Measurements from ENCODE around the gene RPTOR.
A peak's percentile ranks its signal among the peaks of the same experiment; 100 is the strongest.

The RPTOR gene

DNA sequence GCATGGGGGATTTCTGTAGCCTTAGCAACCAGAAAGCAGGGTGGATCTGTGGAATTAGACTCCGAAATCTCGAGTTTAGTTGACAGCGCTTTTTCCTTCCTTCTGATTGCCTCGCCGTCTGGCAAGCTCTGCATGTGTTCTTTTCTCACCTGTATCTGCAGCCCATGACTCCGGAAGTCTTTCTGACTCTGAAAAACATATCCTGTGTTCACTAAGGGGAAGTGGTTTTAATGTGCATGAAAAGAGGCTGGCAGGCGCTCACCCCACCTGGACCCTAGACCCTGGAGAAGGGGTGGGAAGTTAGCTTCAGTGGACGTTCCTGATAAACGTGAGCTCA is 158.5 kb downstream of the RPTOR start:
- TF ChIP-seq ZFP30 (CRISPR knock-in tag; IDR thresholded peaks at IDR 0.05) (no peak), PPARA (CRISPR knock-in tag; IDR thresholded peaks at IDR 0.05; ENCODE audit: borderline replicate concordance) (no peak), ARNTL (CRISPR knock-in tag; IDR thresholded peaks at IDR 0.05; ENCODE audit: borderline replicate concordance, low read depth) (no peak), TCF4 (CRISPR knock-in tag; IDR thresholded peaks at IDR 0.05; ENCODE audit: borderline replicate concordance) (no peak), OSR1 (CRISPR knock-in tag; IDR thresholded peaks at IDR 0.05) (no peak), ZC3H10 (CRISPR knock-in tag; IDR thresholded peaks at IDR 0.05) (no peak), TOX (CRISPR knock-in tag; IDR thresholded peaks at IDR 0.05; ENCODE audit: borderline replicate concordance) (no peak), ZFP3 (CRISPR knock-in tag; IDR thresholded peaks at IDR 0.05) (no peak), ZNF70 (CRISPR knock-in tag; IDR thresholded peaks at IDR 0.05) (no peak)
- TF ChIP-seq, protein P1, sequence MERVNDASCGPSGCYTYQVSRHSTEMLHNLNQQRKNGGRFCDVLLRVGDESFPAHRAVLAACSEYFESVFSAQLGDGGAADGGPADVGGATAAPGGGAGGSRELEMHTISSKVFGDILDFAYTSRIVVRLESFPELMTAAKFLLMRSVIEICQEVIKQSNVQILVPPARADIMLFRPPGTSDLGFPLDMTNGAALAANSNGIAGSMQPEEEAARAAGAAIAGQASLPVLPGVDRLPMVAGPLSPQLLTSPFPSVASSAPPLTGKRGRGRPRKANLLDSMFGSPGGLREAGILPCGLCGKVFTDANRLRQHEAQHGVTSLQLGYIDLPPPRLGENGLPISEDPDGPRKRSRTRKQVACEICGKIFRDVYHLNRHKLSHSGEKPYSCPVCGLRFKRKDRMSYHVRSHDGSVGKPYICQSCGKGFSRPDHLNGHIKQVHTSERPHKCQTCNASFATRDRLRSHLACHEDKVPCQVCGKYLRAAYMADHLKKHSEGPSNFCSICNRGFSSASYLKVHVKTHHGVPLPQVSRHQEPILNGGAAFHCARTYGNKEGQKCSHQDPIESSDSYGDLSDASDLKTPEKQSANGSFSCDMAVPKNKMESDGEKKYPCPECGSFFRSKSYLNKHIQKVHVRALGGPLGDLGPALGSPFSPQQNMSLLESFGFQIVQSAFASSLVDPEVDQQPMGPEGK (CRISPR knock-in tag; IDR thresholded peaks at IDR 0.05; ENCODE audit: borderline replicate concordance): no peak
- TF ChIP-seq, protein P2, sequence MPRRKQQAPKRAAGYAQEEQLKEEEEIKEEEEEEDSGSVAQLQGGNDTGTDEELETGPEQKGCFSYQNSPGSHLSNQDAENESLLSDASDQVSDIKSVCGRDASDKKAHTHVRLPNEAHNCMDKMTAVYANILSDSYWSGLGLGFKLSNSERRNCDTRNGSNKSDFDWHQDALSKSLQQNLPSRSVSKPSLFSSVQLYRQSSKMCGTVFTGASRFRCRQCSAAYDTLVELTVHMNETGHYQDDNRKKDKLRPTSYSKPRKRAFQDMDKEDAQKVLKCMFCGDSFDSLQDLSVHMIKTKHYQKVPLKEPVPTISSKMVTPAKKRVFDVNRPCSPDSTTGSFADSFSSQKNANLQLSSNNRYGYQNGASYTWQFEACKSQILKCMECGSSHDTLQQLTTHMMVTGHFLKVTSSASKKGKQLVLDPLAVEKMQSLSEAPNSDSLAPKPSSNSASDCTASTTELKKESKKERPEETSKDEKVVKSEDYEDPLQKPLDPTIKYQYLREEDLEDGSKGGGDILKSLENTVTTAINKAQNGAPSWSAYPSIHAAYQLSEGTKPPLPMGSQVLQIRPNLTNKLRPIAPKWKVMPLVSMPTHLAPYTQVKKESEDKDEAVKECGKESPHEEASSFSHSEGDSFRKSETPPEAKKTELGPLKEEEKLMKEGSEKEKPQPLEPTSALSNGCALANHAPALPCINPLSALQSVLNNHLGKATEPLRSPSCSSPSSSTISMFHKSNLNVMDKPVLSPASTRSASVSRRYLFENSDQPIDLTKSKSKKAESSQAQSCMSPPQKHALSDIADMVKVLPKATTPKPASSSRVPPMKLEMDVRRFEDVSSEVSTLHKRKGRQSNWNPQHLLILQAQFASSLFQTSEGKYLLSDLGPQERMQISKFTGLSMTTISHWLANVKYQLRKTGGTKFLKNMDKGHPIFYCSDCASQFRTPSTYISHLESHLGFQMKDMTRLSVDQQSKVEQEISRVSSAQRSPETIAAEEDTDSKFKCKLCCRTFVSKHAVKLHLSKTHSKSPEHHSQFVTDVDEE (CRISPR knock-in tag; IDR thresholded peaks at IDR 0.05): no peak
- TF ChIP-seq, protein P3, sequence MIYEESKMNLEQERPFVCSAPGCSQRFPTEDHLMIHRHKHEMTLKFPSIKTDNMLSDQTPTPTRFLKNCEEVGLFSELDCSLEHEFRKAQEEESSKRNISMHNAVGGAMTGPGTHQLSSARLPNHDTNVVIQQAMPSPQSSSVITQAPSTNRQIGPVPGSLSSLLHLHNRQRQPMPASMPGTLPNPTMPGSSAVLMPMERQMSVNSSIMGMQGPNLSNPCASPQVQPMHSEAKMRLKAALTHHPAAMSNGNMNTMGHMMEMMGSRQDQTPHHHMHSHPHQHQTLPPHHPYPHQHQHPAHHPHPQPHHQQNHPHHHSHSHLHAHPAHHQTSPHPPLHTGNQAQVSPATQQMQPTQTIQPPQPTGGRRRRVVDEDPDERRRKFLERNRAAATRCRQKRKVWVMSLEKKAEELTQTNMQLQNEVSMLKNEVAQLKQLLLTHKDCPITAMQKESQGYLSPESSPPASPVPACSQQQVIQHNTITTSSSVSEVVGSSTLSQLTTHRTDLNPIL (CRISPR knock-in tag; IDR thresholded peaks at IDR 0.05; ENCODE audit: low read depth): no peak
- ATAC-seq: no peak

DNA sequence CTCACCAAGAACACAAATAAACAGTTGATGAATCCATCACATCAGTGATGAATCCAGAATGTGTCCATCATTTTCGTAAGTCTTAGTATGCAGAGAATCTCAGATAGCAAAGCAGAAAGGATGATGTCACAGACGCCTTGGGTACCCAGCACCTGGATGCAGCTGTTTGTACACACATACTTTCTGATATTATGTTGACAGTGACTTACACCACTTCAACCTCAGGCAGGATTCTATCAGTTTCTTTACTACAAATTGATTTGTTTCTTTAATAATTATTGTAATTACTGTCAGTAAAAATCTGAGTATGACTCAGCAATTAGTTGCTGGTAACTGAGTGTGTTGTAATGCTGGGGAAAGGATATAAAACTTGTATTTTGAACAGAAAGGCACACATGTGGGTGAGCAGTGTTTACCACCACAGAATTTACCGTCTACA is 159.8 kb downstream of the RPTOR start:
- peak; percentile 26; the same call in 1 of the 2 replicates for TF ChIP-seq BACH2 (CRISPR knock-in tag; IDR thresholded peaks at IDR 0.05; ENCODE audit: borderline replicate concordance)
- TF ChIP-seq, protein P4, sequence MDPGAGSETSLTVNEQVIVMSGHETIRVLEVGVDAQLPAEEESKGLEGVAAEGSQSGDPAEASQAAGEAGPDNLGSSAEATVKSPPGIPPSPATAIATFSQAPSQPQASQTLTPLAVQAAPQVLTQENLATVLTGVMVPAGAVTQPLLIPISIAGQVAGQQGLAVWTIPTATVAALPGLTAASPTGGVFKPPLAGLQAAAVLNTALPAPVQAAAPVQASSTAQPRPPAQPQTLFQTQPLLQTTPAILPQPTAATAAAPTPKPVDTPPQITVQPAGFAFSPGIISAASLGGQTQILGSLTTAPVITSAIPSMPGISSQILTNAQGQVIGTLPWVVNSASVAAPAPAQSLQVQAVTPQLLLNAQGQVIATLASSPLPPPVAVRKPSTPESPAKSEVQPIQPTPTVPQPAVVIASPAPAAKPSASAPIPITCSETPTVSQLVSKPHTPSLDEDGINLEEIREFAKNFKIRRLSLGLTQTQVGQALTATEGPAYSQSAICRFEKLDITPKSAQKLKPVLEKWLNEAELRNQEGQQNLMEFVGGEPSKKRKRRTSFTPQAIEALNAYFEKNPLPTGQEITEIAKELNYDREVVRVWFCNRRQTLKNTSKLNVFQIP (CRISPR knock-in tag; IDR thresholded peaks at IDR 0.05; ENCODE audit: borderline replicate concordance, low read depth): no peak
- no peak for ATAC-seq

DNA sequence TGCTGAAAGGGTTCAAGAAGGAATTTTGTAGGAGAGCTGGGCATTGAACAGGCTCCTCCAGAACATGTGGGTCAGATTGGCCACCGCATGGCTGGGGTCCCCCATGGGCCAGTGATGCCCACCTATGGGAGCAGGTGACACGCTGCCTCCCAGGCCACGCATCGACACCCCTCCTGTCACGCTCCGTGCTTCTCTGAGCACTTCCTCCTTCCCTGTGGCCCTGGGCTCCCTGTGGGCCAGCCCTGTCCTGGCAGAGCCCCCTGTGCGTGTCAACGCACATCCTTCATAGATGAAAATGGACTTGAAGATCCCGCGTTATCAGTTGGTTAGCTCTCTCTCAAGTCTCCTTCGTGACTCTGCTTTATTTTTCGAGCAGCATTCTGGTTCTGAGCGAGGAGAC is 160.3 kb downstream of the RPTOR start:
- ATAC-seq: no peak
- TF ChIP-seq, protein P4 (CRISPR knock-in tag; IDR thresholded peaks at IDR 0.05; ENCODE audit: borderline replicate concordance, low read depth): no peak
- TF ChIP-seq ZNF70 (CRISPR knock-in tag; IDR thresholded peaks at IDR 0.05) (no peak), BACH2 (CRISPR knock-in tag; IDR thresholded peaks at IDR 0.05; ENCODE audit: borderline replicate concordance) (no peak), TOX (CRISPR knock-in tag; IDR thresholded peaks at IDR 0.05; ENCODE audit: borderline replicate concordance) (no peak), ISL1 (CRISPR knock-in tag; IDR thresholded peaks at IDR 0.05) (no peak), PPARA (CRISPR knock-in tag; IDR thresholded peaks at IDR 0.05; ENCODE audit: borderline replicate concordance) (no peak), SNAI2 (CRISPR knock-in tag; IDR thresholded peaks at IDR 0.05) (no peak), OSR1 (CRISPR knock-in tag; IDR thresholded peaks at IDR 0.05) (no peak), ZFP3 (CRISPR knock-in tag; IDR thresholded peaks at IDR 0.05) (no peak), ARNTL (CRISPR knock-in tag; IDR thresholded peaks at IDR 0.05; ENCODE audit: borderline replicate concordance, low read depth) (no peak), GLIS3 (CRISPR knock-in tag; IDR thresholded peaks at IDR 0.05) (no peak), ZC3H10 (CRISPR knock-in tag; IDR thresholded peaks at IDR 0.05) (no peak)
- TF ChIP-seq, protein P3 (CRISPR knock-in tag; IDR thresholded peaks at IDR 0.05; ENCODE audit: low read depth): no peak
- TF ChIP-seq, protein P2 (CRISPR knock-in tag; IDR thresholded peaks at IDR 0.05): no peak
- TF ChIP-seq, protein P5, sequence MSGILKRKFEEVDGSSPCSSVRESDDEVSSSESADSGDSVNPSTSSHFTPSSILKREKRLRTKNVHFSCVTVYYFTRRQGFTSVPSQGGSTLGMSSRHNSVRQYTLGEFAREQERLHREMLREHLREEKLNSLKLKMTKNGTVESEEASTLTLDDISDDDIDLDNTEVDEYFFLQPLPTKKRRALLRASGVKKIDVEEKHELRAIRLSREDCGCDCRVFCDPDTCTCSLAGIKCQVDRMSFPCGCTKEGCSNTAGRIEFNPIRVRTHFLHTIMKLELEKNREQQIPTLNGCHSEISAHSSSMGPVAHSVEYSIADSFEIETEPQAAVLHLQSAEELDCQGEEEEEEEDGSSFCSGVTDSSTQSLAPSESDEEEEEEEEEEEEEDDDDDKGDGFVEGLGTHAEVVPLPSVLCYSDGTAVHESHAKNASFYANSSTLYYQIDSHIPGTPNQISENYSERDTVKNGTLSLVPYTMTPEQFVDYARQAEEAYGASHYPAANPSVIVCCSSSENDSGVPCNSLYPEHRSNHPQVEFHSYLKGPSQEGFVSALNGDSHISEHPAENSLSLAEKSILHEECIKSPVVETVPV (CRISPR knock-in tag; IDR thresholded peaks at IDR 0.05): no peak

All from SK-N-SH treated with all-trans-retinoic acid at 6 μM for 48 hours (cell line).